Measurements from ENCODE around the gene PWWP2B. TPM values are rescaled to one million over a fixed set of nuclear protein-coding genes. Genes with fewer than 3 reads are reported as not detected.

The PWWP2B gene
- total RNA-seq, 2 experiments from 2014 or later = 2.9 to 3.1 TPM

DNA sequence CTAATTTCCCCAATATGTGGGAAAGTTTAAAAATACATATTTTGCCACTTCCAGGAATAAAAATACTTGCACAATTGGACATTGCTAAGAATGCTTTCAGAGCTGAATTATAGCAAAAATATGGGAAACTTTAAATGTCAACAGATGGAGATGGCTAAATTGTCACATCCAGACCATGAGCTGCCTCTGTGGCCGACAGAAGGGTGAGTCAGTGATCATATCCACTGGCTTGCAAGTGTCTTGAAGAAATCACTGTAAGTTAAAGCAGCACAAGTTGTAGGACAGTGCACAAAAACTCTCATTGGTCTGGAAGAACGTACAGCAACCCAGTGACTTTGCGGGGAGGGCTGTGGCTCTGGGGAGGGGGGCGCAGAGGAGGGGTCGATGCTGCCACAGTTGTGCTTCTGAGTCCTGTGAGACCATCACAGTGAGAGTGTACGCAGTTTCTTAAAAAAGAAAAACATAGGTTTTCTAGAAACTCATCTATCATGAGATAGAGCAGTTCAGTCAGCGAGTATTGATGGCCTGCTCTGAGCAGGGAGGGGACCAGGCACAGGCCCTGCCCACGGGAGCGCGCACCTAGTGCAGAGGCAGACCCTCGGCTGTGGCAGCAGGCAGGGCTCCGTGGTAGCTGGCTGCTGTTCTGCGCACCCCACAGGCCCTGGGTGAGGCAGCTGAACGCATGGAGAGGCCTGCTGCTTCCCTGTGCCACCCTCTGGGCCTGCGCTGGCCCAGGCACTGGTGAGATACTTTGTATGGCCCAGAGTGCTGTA, 39.5 kb upstream of the PWWP2B start:
- H3K27me3 Mint-ChIP-seq = no peaks in the 10 kb centered on the region
- H3K4me1 Mint-ChIP-seq = peaks cover 2% of the 10 kb centered on the region
- H3K9me3 Mint-ChIP-seq = peaks cover 2% of the 10 kb centered on the region
- H3K27ac Mint-ChIP-seq = no peak overlapping the region
- H3K4me3 Mint-ChIP-seq = no peak overlapping the region
- no peak for DNase-seq
- peaks cover 2% of the 10 kb centered on the region for H3K36me3 Mint-ChIP-seq

DNA sequence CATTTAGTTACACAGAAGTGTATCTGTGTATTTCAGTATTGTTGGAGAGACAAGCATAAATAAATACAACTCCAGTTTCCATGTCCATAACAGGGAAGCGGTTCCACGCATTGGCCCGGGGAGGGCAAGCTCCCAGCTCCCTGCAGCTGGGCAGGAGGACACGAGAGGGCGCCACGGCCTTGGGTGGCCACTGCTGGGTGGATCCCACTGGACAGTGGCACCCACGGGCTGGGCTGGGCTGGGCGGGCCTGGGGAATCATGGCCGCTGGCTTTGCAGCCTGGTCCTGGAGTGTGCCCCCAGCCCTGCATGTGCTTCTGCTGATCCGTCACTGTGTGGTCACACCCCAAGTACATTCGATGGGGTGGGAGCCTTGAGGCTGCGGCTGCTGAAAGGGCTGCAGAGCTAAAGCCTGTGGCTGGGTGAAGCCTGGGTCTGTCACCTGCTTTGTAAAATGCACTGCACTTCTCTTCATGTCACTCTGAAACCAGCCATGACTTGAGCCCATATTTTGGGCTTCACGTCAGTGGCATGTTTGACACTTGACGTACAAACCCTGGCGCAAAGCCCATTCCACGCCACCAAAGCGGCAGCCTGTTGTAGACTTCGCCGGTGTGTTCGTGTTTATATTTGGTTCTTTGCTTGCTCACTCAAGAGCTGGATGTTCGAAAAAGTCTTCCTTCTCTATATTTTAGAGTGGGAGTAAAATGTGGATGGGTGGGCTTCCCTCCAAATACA, 37.5 kb upstream of the PWWP2B start:
- no peak overlapping the region for H3K27ac Mint-ChIP-seq
- peaks cover 6% of the 10 kb centered on the region for H3K36me3 Mint-ChIP-seq
- no peaks in the 10 kb centered on the region for H3K4me1 Mint-ChIP-seq
- no peaks in the 10 kb centered on the region for H3K27me3 Mint-ChIP-seq
- no peak for DNase-seq
- H3K9me3 Mint-ChIP-seq = peaks cover 5% of the 10 kb centered on the region
- no peak overlapping the region for H3K4me3 Mint-ChIP-seq

GRCh38 chr10:132360766-132361447, 36.1 kb upstream of the PWWP2B start:
- peak; percentile 32 for DNase-seq
- peaks cover 9% of the 10 kb centered on the region for H3K9me3 Mint-ChIP-seq
- peaks cover 9% of the 10 kb centered on the region for H3K36me3 Mint-ChIP-seq
- no peak overlapping the region for H3K27ac Mint-ChIP-seq
- no peak overlapping the region for H3K4me3 Mint-ChIP-seq
- H3K27me3 Mint-ChIP-seq = no peaks in the 10 kb centered on the region
- no peaks in the 10 kb centered on the region for H3K4me1 Mint-ChIP-seq

DNA sequence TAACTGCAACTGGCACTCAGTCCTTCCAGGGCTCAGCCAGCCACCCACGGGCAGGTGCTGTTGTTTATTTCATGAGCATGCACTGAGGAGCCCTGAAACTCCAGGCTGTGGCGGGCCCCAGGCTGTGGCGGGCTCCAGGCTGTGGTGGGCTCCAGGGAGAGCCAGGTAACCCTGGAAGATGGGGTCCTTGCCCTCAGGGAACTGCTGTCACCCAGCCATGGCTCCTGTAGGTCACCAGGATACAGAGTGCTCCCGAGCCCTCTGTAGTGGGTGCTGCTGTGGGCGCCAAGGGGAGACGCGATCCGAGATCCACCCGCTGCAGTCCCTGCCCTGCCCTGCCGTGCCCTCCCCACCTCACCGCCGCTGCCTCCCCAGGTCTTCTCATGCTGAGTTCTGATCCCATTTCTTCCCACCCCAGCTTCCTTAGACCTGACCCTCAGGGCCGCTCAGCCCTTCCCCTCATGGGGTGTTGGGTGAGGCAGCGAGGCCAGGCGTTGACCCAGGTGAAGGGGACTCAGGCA, 35.4 kb upstream of the PWWP2B start:
- no peak overlapping the region for H3K4me3 Mint-ChIP-seq
- no peaks in the 10 kb centered on the region for H3K27me3 Mint-ChIP-seq
- peaks cover 9% of the 10 kb centered on the region for H3K9me3 Mint-ChIP-seq
- no peak for DNase-seq
- peaks cover 9% of the 10 kb centered on the region for H3K36me3 Mint-ChIP-seq
- H3K27ac Mint-ChIP-seq = no peak overlapping the region
- no peaks in the 10 kb centered on the region for H3K4me1 Mint-ChIP-seq

DNA sequence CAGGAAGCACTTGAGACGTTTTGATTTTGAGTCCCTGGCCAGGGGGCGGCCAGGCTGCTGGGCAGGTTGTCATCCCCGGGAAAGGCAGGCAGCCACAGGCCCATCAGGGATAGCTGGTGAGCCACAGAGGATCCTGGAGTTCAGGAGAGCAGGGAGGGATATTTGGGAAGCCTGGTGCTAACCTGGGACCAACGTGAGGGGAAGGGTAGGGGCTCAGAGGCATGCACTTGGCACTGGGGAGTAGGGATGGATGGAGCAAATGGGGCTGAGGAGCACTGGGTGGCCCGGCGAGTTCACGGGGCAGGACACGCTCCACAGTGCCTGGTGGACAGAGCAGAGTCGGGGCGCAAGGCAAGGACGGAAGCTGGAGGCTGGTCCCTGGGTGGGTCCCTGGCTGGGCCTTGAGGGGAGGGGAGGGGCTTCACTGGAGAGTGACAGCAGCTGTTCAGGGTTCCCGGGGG, 34.8 kb upstream of the PWWP2B start:
- no peaks in the 10 kb centered on the region for H3K27me3 Mint-ChIP-seq
- H3K9me3 Mint-ChIP-seq = peaks cover 9% of the 10 kb centered on the region
- H3K27ac Mint-ChIP-seq = no peak overlapping the region
- no peaks in the 10 kb centered on the region for H3K4me1 Mint-ChIP-seq
- DNase-seq = no peak
- H3K36me3 Mint-ChIP-seq = peaks cover 9% of the 10 kb centered on the region
- H3K4me3 Mint-ChIP-seq = no peak overlapping the region

DNA sequence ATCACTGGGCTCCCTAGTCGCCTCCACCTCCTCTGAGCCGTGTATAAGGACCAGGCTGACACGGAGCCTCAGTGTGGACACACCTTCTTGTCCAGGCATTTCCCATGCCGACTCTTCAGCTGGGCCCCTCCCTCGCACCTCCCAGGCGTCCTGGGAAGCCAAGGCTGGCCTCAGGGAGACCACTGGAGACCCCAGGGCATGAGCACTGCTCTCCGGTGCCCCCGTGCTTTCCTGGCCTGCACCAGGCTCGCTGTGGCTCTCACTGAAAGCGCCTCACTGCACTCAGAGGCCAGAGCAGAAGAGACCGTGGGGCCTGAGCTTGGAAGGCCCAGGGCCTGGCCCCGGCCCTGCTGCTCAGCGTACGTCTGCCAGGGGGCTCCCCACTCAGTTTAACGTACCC, 33.6 kb upstream of the PWWP2B start:
- Mint-ChIP-seq H3K27ac (no peak overlapping the region), H3K9me3 (peaks cover 7% of the 10 kb centered on the region), H3K36me3 (peaks cover 7% of the 10 kb centered on the region), H3K27me3 (no peaks in the 10 kb centered on the region), H3K4me3 (no peak overlapping the region), H3K4me1 (no peaks in the 10 kb centered on the region)
- DNase-seq = no peak

DNA sequence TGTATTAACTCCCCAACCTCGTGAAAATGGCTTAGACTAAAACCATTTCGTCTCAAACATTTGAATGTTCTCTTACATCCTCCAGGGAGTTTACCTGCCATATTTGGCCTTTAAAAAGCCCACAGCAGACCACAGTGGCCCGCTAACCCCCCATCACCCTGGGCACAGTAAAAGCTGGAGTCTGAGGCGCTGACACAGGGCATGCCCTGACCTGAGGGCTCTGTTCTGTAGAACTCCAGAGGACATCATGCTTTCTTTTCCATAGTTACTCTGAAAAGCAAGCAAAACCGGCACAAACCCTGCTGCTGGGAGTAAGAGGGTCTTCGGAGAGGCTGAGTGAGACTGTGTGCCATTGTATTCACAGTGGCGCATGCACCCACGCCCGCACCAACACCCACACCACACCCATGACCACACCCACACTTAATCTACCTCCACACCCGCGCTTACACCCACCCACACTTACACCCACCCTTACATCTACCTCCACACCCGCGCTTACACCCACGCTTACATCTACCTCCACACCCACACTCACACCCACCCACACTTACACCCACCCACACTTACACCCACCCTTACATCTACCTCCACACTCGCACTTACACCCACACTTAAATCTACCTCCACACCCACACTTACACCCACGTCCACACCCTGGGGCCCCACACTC, 32.9 kb upstream of the PWWP2B start:
- Mint-ChIP-seq H3K36me3 (peaks cover 7% of the 10 kb centered on the region), H3K4me1 (no peaks in the 10 kb centered on the region), H3K27me3 (no peaks in the 10 kb centered on the region), H3K27ac (no peak overlapping the region), H3K9me3 (peaks cover 7% of the 10 kb centered on the region), H3K4me3 (no peak overlapping the region)
- no peak for DNase-seq

DNA sequence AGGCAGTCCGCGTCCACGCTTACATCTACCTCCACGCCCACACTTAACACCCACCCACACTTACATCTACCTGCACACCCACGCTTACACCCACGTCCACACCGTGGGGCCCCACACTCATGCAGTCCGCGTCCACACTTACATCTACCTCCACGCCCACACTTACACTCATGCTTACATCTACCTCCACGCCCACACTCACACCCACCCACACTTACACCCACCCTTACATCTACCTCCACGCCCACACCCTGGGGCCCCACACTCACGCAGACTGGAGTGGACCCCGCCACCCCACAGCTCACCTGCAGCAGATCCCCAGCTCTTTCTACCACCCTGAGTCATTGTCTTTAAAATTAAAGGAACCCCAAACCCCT, 32.4 kb upstream of the PWWP2B start:
- Mint-ChIP-seq H3K4me1 (no peaks in the 10 kb centered on the region), H3K4me3 (no peak overlapping the region), H3K27ac (peak overlapping the region; percentile 43), H3K27me3 (no peaks in the 10 kb centered on the region), H3K9me3 (peaks cover 7% of the 10 kb centered on the region), H3K36me3 (peaks cover 7% of the 10 kb centered on the region)
- DNase-seq = peak; percentile 41

- peaks cover 7% of the 10 kb centered on the region for H3K9me3 Mint-ChIP-seq
- H3K36me3 Mint-ChIP-seq = peaks cover 7% of the 10 kb centered on the region
- no peak for DNase-seq
- H3K27ac Mint-ChIP-seq = peak overlapping the region; percentile 43
- H3K27me3 Mint-ChIP-seq = no peaks in the 10 kb centered on the region
- H3K4me3 Mint-ChIP-seq = no peak overlapping the region
- no peaks in the 10 kb centered on the region for H3K4me1 Mint-ChIP-seq
Measured at GRCh38 chr10:132365102-132365501, 31.9 kb upstream of the PWWP2B start.

DNA sequence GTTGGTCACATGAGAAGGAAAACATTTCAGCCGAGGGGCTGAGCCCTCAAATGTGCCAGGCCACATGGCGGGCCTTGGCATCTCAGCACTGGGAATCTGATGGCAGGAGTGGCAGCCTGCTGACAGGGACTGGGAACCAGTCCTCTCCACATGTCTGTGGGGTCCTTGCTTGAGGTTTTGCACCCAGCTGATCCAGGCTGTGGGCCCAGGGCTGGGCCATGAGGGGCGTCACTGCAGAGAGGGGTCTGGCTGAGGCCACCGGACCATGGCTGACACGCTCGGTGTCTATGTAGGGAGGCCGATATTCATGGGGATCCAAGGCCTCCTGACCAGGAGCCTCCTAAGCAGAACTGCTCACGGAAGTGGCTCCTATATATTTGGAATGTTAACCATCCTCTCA, 31.0 kb upstream of the PWWP2B start:
- DNase-seq = no peak
- H3K9me3 Mint-ChIP-seq = peaks cover 7% of the 10 kb centered on the region
- H3K27me3 Mint-ChIP-seq = no peaks in the 10 kb centered on the region
- H3K4me3 Mint-ChIP-seq = no peak overlapping the region
- peaks cover 7% of the 10 kb centered on the region for H3K36me3 Mint-ChIP-seq
- H3K27ac Mint-ChIP-seq = no peak overlapping the region
- no peaks in the 10 kb centered on the region for H3K4me1 Mint-ChIP-seq

DNA sequence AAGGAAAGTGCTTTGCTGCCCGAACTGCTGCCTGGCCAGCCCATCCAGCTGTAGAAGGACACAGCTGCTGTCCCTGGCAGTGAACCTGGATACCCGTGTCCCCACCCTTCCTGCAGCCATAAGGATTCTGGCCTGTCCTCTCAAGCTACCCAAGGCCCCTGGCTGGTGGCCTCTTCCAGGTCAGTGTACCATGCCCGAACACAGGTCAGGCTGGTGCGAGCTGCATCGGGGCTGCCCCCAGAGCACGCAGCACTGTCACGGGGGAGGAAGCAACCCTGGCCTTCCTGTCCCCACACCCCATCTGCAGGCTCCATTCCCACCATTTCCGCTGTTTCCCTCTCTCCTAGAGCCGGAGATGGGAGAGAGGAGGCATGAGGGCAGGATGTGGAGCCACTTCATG, 30.5 kb upstream of the PWWP2B start:
- Mint-ChIP-seq H3K36me3 (peaks cover 7% of the 10 kb centered on the region), H3K4me3 (no peak overlapping the region), H3K9me3 (peaks cover 7% of the 10 kb centered on the region), H3K4me1 (no peaks in the 10 kb centered on the region), H3K27me3 (no peaks in the 10 kb centered on the region), H3K27ac (no peak overlapping the region)
- DNase-seq = no peak

DNA sequence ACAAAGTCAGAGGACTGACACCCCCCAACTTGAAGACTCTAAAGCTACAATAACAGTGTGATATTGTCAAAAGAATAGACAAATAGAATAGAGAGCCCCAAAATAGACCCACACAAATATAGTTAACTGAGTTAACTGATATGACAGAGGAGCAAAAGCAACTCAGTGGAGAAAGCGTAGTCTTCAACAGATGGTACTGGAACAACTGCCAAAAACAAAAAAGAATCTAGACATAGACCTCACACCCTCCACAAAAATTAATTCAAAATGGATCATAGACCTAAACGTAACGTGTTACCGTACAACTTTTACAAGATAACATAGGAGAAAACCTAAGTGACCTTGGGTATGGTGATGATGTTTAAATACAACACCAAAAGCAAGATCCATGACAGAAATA, 28.6 kb upstream of the PWWP2B start:
- no peak overlapping the region for H3K4me3 Mint-ChIP-seq

DNA sequence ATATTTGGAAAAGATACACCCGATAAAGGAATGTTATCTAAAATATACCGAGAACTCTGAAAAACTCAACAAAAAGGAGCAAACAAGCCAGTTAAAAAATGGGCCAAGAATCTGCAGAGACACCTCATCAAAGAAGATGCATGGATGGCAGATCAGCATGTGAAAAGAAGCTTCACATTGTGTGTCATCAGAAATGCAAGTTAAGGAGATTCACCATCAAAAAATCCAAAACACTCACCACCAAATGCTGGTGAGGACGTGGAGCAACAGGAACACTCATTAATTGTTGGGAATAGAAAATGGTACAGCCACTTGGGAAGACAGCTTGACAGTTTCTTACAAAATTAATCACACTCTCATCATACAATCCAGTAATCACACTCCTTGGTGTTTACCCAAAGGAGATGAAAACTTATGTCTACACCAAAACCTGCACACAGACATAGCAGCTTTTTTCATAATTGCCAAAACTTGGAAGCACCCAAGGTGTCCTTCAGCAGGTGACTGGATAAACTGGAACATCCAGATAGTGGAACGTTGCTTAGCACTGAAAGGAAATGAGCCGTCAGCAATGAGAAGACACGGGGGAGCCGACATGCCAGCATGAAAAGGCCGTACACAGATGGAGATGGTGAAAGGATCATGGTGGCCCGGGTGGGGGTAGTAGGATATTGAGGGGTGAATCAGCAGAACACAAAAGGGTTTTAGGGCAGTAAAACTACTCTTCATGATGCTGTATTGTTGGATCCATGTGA, 27.9 kb upstream of the PWWP2B start:
- no peaks in the 10 kb centered on the region for H3K27me3 Mint-ChIP-seq
- H3K4me3 Mint-ChIP-seq = no peak overlapping the region
- H3K27ac Mint-ChIP-seq = no peak overlapping the region
- peaks cover 7% of the 10 kb centered on the region for H3K36me3 Mint-ChIP-seq
- H3K9me3 Mint-ChIP-seq = peaks cover 7% of the 10 kb centered on the region
- H3K4me1 Mint-ChIP-seq = peaks cover 4% of the 10 kb centered on the region
- DNase-seq = no peak

More for the DNA sequence above, 28.6 kb upstream of the PWWP2B start:
- peaks cover 4% of the 10 kb centered on the region for H3K4me1 Mint-ChIP-seq
- no peak for DNase-seq
- H3K27ac Mint-ChIP-seq = no peak overlapping the region
- H3K9me3 Mint-ChIP-seq = peaks cover 7% of the 10 kb centered on the region
- H3K27me3 Mint-ChIP-seq = no peaks in the 10 kb centered on the region
- peaks cover 7% of the 10 kb centered on the region for H3K36me3 Mint-ChIP-seq

- Mint-ChIP-seq H3K9me3 (peaks cover 1% of the 10 kb centered on the region), H3K4me1 (peaks cover 4% of the 10 kb centered on the region), H3K27me3 (no peaks in the 10 kb centered on the region), H3K4me3 (no peak overlapping the region), H3K27ac (no peak overlapping the region), H3K36me3 (peaks cover 2% of the 10 kb centered on the region)
- DNase-seq = no peak
Measured at GRCh38 chr10:132369636-132370185, 27.3 kb upstream of the PWWP2B start.

Measured in activated naive CD8-positive, alpha-beta T cell treated with anti-CD3 and anti-CD28 coated beads for 36 hours (primary cell).